HEK293 (cell line): ENCODE results near the gene ATP10A.
A peak's percentile ranks its signal among the peaks of the same experiment; 100 is the strongest.

Experiments
- CTCF ChIA-PET: fragments of 350-600 bp; formaldehyde crosslinking; extraction: SDS; loops from one replicate; lab custom pipeline; 2021; ENCODE audit warnings: antibody characterized with exemption; lab: Yijun Ruan, JAX
- POLR2A ChIA-PET: fragments of 300-600 bp; formaldehyde crosslinking; extraction: SDS; loops from one replicate; lab custom pipeline; 2020; ENCODE audit warnings: antibody characterized with exemption, inconsistent platforms; lab: Yijun Ruan, JAX
- H3K27ac ChIP-seq: fragments of 200-500 bp; sonication (Bioruptor generic); 2 replicates; pipeline ENCODE4 v1.5.1; 2014; ENCODE audit warnings: low read depth, low read length, control low read depth, inconsistent platforms; ENCODE audit errors: extremely low read depth
- H3K36me3 ChIP-seq, 2 experiments: fragments of 200-500 bp in 1 of 2; sonication (Bioruptor generic) in 1 of 2; 1 replicate in 1 of 2; 2 replicates in 1 of 2; pipeline ENCODE4 v1.5.1; 2014 to 2017; ENCODE audit warnings: inconsistent platforms in 2 of 2, low read length in 2 of 2; ENCODE audit not compliant: control insufficient read depth in 2 of 2, insufficient read depth in 1 of 2
- H3K4me1 ChIP-seq: fragments of 200-500 bp; sonication (Bioruptor generic); 2 replicates; pipeline ENCODE4 v1.5.1; 2014; ENCODE audit warnings: mild to moderate bottlenecking, low read length, inconsistent platforms; ENCODE audit not compliant: control insufficient read depth, insufficient read depth
- H3K4me3 ChIP-seq: 2 replicates; pipeline ENCODE4 v1.5.1; 2011; ENCODE audit warnings: low read depth, mild to moderate bottlenecking, control low read depth, low read length, moderate library complexity
- H3K9me3 ChIP-seq: fragments of 200-500 bp; sonication (Bioruptor generic); 2 replicates; pipeline ENCODE4 v1.5.1; 2014; ENCODE audit warnings: low read depth, low read length, inconsistent platforms; ENCODE audit not compliant: control insufficient read depth, insufficient read depth
- EGR2 ChIP-seq: fragments of 450-650 bp; formaldehyde crosslinking; IDR thresholded peaks from 2 replicates; pipeline ENCODE4 v1.5.1; 2016; ENCODE audit warnings: low read depth, missing biosample characterization, missing genetic modification characterization
- GLIS1 ChIP-seq: fragments of 450-650 bp; formaldehyde crosslinking; IDR thresholded peaks from 2 replicates; pipeline ENCODE4 v1.5.1; 2016; ENCODE audit warnings: missing biosample characterization, missing genetic modification characterization
- OSR2 ChIP-seq: fragments of 450-650 bp; formaldehyde crosslinking; IDR thresholded peaks from 2 replicates; pipeline ENCODE4 v1.5.1; 2016; ENCODE audit warnings: missing biosample characterization, missing genetic modification characterization
- TCF7L2 ChIP-seq: IDR thresholded peaks from 2 replicates; pipeline ENCODE4 v1.6.1; 2011; ENCODE audit warnings: low read depth, mild to moderate bottlenecking, inconsistent platforms, low read length, moderate library complexity, borderline replicate concordance
- YY1 ChIP-seq: fragments of 450-650 bp; formaldehyde crosslinking; IDR thresholded peaks from 2 replicates; pipeline ENCODE4 v1.5.1; 2018; ENCODE audit warnings: missing biosample characterization, missing genetic modification characterization
- ZBTB20 ChIP-seq: fragments of 450-650 bp; formaldehyde crosslinking; IDR thresholded peaks from 2 replicates; pipeline ENCODE4 v1.5.1; 2016; ENCODE audit warnings: missing biosample characterization, missing genetic modification characterization
- ZNF138 ChIP-seq: fragments of 450-650 bp; formaldehyde crosslinking; IDR thresholded peaks from 2 replicates; pipeline ENCODE4 v1.5.1; 2016; ENCODE audit warnings: missing biosample characterization, missing genetic modification characterization, borderline replicate concordance
- ZNF335 ChIP-seq: fragments of 450-650 bp; formaldehyde crosslinking; conservative IDR thresholded peaks from 2 replicates; pipeline ENCODE4 v1.5.1; 2016; ENCODE audit warnings: missing biosample characterization, missing genetic modification characterization
- ZNF747 ChIP-seq: fragments of 450-650 bp; formaldehyde crosslinking; IDR thresholded peaks from 2 replicates; pipeline ENCODE4 v1.5.1; 2016; ENCODE audit warnings: missing biosample characterization, missing genetic modification characterization
- TF ChIP-seq, protein P1 (sequence below): sonication (generic); formaldehyde crosslinking; IDR thresholded peaks from 2 replicates; pipeline ENCODE4 v1.8.1; 2022; ENCODE audit warnings: mild to moderate bottlenecking, moderate library complexity, missing genetic modification reagents
- TF ChIP-seq, protein P2 (sequence below): fragments of 450-650 bp; formaldehyde crosslinking; IDR thresholded peaks from 2 replicates; pipeline ENCODE4 v1.5.1; 2016; ENCODE audit warnings: missing biosample characterization, missing genetic modification characterization

ATP10A gene

GRCh38 chr15:25733856-25734679 is 129.1 kb downstream of the ATP10A start:
- TF ChIP-seq TCF7L2, result no peak
- POLR2A ChIA-PET, result interaction anchor here (0.7 kb wide), 1 partner anchor 53 kb away, joined by 3 read pairs; no protein-coding TSS in a partner anchor

DNA sequence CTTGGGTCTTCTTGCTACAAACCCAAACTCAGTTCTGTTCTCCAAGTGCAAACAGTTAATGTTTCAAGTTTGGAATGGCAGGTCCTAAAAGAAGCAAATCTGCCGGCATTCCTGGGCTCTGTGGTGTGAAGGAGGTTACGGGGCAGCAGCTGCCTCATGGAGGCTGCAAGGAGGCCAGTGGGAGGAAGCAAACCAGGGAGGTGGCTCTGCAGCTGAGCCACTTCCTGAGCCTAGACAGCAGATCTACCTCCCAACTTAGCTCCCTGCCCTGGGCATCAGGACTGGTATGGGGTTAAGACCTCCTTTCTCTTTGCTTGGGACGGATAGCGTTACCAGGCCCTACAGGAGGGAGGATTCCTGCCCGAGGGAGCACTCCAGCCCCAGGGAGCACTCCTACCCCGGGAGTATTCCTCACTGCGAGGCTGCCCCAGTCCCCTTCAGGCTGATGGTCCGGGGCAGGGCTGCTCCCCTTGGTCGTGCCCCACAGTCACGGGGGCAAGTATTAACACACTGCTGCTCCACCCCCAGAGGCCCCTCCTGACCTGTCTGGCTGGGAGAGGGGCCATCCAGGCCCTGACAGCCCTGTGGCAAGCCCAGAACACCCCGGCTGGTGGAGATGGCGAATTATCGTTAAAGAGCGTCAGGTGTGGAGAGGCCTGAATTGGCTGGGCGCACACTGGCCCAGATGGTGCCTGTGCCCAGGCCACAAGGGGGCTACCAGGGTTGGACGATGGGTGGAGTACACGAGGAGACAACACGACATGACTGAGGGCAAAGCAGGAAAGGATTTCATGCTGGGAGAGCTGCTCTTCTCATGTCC is 129.9 kb downstream of the ATP10A start:
- CTCF ChIA-PET, result no interaction called here
- H3K4me1 ChIP-seq, result no peaks in the 10 kb centered on the region
- TF ChIP-seq ZNF747 (tag by site-specific recombination) (no peak), ZBTB20 (tag by site-specific recombination) (no peak)
- TF ChIP-seq, all 188 proteins: peak for 0
- Histone ChIP-seq H3K36me3 (no peaks in the 10 kb centered on the region), H3K4me3 (no peak overlapping the region), H3K27ac (no peak overlapping the region), H3K9me3 (no peaks in the 10 kb centered on the region)
- POLR2A ChIA-PET, result interaction anchor here (0.6 kb wide), 1 partner anchor 10 kb away, joined by 3 read pairs; no protein-coding TSS in a partner anchor

More at GRCh38 chr15:25733856-25734679, 129.1 kb downstream of the ATP10A start:
- Histone ChIP-seq H3K4me1 (no peaks in the 10 kb centered on the region), H3K9me3 (no peaks in the 10 kb centered on the region), H3K4me3 (no peak overlapping the region), H3K36me3 (no peaks in the 10 kb centered on the region), H3K27ac (no peak overlapping the region)
- CTCF ChIA-PET, result no interaction called here

- H3K27ac ChIP-seq, result no peak overlapping the region
- TF ChIP-seq ZNF335 (no peak), EGR2 (tag by site-specific recombination) (peak; percentile 26; the same call in 1 of the 2 replicates)
- CTCF ChIA-PET, result no interaction called here
- POLR2A ChIA-PET, result interaction anchor here (0.6 kb wide), 1 partner anchor 9 kb away, joined by 3 read pairs; no protein-coding TSS in a partner anchor
- no peaks in the 10 kb centered on the region for H3K9me3 ChIP-seq
- no peaks in the 10 kb centered on the region for H3K36me3 ChIP-seq
- H3K4me3 ChIP-seq, result no peak overlapping the region
- H3K4me1 ChIP-seq, result no peaks in the 10 kb centered on the region
Measured at GRCh38 chr15:25732191-25732590, 130.9 kb downstream of the ATP10A start.

- no peaks in the 10 kb centered on the region for H3K4me1 ChIP-seq
- no peak for TF ChIP-seq GLIS1 (tag by site-specific recombination)
- TF ChIP-seq, protein P1, sequence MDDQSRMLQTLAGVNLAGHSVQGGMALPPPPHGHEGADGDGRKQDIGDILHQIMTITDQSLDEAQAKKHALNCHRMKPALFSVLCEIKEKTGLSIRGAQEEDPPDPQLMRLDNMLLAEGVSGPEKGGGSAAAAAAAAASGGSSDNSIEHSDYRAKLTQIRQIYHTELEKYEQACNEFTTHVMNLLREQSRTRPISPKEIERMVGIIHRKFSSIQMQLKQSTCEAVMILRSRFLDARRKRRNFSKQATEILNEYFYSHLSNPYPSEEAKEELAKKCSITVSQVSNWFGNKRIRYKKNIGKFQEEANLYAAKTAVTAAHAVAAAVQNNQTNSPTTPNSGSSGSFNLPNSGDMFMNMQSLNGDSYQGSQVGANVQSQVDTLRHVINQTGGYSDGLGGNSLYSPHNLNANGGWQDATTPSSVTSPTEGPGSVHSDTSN (CRISPR knock-in tag), result no peak
- TF ChIP-seq ZNF138 (tag by site-specific recombination), result no peak
- no peak for TF ChIP-seq OSR2 (tag by site-specific recombination)
- TF ChIP-seq, protein P2, sequence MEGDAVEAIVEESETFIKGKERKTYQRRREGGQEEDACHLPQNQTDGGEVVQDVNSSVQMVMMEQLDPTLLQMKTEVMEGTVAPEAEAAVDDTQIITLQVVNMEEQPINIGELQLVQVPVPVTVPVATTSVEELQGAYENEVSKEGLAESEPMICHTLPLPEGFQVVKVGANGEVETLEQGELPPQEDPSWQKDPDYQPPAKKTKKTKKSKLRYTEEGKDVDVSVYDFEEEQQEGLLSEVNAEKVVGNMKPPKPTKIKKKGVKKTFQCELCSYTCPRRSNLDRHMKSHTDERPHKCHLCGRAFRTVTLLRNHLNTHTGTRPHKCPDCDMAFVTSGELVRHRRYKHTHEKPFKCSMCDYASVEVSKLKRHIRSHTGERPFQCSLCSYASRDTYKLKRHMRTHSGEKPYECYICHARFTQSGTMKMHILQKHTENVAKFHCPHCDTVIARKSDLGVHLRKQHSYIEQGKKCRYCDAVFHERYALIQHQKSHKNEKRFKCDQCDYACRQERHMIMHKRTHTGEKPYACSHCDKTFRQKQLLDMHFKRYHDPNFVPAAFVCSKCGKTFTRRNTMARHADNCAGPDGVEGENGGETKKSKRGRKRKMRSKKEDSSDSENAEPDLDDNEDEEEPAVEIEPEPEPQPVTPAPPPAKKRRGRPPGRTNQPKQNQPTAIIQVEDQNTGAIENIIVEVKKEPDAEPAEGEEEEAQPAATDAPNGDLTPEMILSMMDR (tag by site-specific recombination), result no peak
- no peak for TF ChIP-seq YY1
- ChIA-PET POLR2A (no interaction called here), CTCF (no interaction called here)
- H3K36me3 ChIP-seq, result no peaks in the 10 kb centered on the region
- H3K4me3 ChIP-seq, result no peak overlapping the region
- no peaks in the 10 kb centered on the region for H3K9me3 ChIP-seq
- H3K27ac ChIP-seq, result no peak overlapping the region
Measured at GRCh38 chr15:25731411-25731810, 131.7 kb downstream of the ATP10A start.
